ENCODE data around the gene CA9. TPM values are rescaled to one million over a fixed set of nuclear protein-coding genes. Genes with fewer than 3 reads are reported as not detected.

The CA9 gene
- polyA plus RNA-seq, 4 donors: 0.09 to 172 (median 4.4) TPM

DNA sequence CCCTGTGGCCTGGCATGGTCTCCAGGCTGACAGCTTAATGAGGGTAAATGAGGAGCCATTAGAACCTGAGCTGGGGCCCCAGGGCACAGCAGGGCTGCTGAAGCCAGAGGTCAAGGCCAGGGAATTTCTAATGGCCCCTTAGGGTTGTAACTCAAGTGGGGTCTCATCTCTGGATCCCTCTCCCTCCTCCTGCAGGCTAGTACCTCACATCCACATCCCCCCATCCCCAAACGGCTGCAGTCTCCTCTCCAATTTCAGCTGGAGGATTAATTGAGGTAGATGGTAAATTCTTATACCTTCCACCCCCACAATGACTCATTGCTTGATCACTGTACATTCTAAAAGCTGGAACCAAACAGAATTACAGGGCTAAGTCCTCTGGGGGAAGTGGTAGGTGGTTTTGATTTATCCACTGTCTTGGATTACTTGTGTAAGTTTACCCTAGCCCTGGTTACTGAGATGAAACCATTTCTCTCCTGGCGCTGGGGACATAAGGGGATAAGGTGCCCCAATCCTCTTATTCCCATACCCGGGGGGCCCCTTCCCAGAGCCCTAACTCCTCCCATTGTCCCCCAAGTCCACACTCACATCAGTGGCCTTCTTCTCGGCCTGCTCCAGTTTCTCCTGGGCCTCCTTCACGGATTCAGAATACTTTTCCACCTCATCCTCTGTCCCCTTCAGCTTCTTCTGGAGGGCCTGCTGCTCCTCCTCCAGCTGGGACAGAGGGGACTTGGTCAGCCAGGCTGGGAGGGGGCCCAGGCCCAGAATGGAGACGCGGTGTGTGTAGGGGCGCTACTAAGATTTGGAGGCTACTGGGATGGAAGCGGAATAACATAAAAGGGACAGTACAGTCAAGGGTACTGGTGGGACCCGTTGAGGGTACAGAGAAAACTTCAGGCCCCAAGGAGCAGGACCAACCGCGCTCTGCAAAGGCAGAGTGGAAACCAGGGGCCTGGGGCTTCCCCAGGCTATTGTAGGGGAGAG lies 15.1 kb downstream of the CA9 start:
- peak overlapping the region in 2 of 3 donors; percentile 75 to 85 for H3K27ac ChIP-seq (ENCODE audit: low read depth in 1 of 3, low read length in 2 of 3)
- 57 to 65% (median 63%) methylated on average over 12 of the region's 12 CpGs for WGBS, 3 donors
- FAIRE-seq: no peak
- H3K4me1 ChIP-seq (ENCODE audit: control insufficient read depth in 3 of 3, insufficient read depth in 2 of 3, low read depth in 1 of 3, low read length in 2 of 3): peaks cover 6 to 16% (median 8%) of the 10 kb centered on the region in 3 donors
- DNase-seq: peak; percentile 23 to 55
- peaks cover 0 to 30% (median 0%) of the 10 kb centered on the region in 3 donors for H3K36me3 ChIP-seq (ENCODE audit: control insufficient read depth in 3 of 3, insufficient read depth in 2 of 3, low read depth in 1 of 3, low read length in 3 of 3)
- H3K4me3 ChIP-seq (ENCODE audit: low read depth in 1 of 3, low read length in 3 of 3): peak overlapping the region; percentile 7 to 81 (median 34)
- H3K27me3 ChIP-seq (ENCODE audit: control insufficient read depth in 3 of 3, insufficient read depth in 3 of 3, low read length in 3 of 3): peaks cover 0 to 6% (median 0%) of the 10 kb centered on the region in 3 donors
- no peaks in the 10 kb centered on the region for H3K9me3 ChIP-seq (ENCODE audit: control insufficient read depth in 2 of 2, insufficient read depth in 1 of 2, low read depth in 1 of 2, low read length in 1 of 2)

DNA sequence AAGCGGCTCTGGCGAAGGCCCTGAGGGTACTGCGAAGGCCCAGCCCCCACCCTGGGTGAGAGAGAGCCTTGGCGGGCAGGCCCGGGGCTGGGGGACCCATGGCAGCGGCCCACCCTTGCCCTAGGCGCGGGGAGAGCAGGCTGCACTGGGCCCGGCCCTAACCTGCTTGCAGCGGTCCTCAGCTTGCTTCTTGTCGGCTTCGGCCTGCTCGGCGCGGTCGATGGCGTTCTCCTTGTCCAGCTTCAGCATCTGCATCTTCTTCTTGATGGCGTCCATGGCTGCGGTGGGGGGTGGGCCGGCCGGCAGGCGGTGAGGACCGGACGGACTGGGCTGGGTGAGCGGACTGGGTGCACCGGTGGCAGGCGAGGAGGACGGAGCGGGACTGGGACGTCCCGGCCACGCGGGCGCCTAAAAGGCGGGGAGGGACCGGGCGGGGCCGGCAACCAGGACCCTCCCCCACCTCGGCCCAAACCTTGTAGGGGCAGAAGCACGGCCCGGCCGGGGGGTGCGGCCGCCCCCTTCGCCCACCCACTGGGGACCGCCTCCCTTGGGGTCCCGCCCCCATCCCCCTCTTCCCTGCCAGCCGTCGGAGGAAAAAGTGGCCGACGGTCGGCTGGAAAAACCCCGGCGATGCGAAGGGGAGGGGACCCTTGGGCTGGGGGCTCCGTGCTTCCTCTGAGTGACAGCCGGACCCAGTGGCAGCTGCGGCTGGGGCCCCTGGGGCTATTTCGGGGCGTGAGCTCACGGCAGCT lies 16.0 kb downstream of the CA9 start, which contains the start of gene TPM2:
TPM2 (minus strand) TSS at position 384 of the 752 bp plus-strand sequence; CDS start at position 276, 108 bp downstream.
- peak within 1 kb of the TSS; percentile 58 to 85 (median 81) for H3K4me3 ChIP-seq (ENCODE audit: low read depth in 1 of 3, low read length in 3 of 3)
- no peaks in the 10 kb centered on the region for H3K9me3 ChIP-seq (ENCODE audit: control insufficient read depth in 2 of 2, insufficient read depth in 1 of 2, low read depth in 1 of 2, low read length in 1 of 2)
- peak within 1 kb of the TSS in 2 of 3 donors; percentile 77 to 85 for H3K27ac ChIP-seq (ENCODE audit: low read depth in 1 of 3, low read length in 2 of 3)
- whole genome bisulfite sequencing, 3 donors: 30 to 55% (median 51%) methylated on average over 42 to 61 of the region's 61 CpGs
- DNase-seq (peak in 1 of 2 donors; percentile 57), FAIRE-seq (no peak)
- H3K36me3 ChIP-seq (ENCODE audit: control insufficient read depth in 3 of 3, insufficient read depth in 2 of 3, low read depth in 1 of 3, low read length in 3 of 3): peaks cover 0 to 26% (median 0%) of the 10 kb centered on the region in 3 donors
- peaks cover 0 to 6% (median 0%) of the 10 kb centered on the region in 3 donors for H3K27me3 ChIP-seq (ENCODE audit: control insufficient read depth in 3 of 3, insufficient read depth in 3 of 3, low read length in 3 of 3)
- H3K4me1 ChIP-seq (ENCODE audit: control insufficient read depth in 3 of 3, insufficient read depth in 2 of 3, low read depth in 1 of 3, low read length in 2 of 3): peaks cover 6 to 16% (median 8%) of the 10 kb centered on the region in 3 donors

DNA sequence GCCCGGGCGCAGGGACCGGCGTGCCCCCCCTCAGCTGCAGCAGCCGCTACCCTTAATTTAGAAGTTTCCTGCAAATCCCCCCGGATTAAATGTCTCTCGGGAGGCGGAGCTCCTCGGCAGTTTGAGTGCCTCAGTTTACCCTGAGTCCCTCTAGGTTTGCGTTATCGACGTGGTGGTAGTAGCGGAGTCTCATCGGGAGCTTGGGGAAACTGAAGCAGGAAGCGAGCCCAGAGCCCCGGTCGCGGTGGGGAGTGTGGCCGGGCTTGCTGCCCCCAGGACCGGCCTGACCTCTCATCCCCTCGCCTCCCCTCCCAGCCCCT lies 16.5 kb downstream of the CA9 start:
- no peak for FAIRE-seq
- no peak for DNase-seq
- H3K36me3 ChIP-seq (ENCODE audit: control insufficient read depth in 3 of 3, insufficient read depth in 2 of 3, low read depth in 1 of 3, low read length in 3 of 3): peaks cover 0 to 21% (median 0%) of the 10 kb centered on the region in 3 donors
- 0 to 1% (median 0%) methylated on average over 20 to 21 of the region's 21 CpGs for WGBS, 3 donors
- H3K27me3 ChIP-seq (ENCODE audit: control insufficient read depth in 3 of 3, insufficient read depth in 3 of 3, low read length in 3 of 3): peaks cover 0 to 6% (median 0%) of the 10 kb centered on the region in 3 donors
- peak overlapping the region in 2 of 3 donors; percentile 77 to 85 for H3K27ac ChIP-seq (ENCODE audit: low read depth in 1 of 3, low read length in 2 of 3)
- no peaks in the 10 kb centered on the region for H3K9me3 ChIP-seq (ENCODE audit: control insufficient read depth in 2 of 2, insufficient read depth in 1 of 2, low read depth in 1 of 2, low read length in 1 of 2)
- peaks cover 6 to 16% (median 8%) of the 10 kb centered on the region in 3 donors for H3K4me1 ChIP-seq (ENCODE audit: control insufficient read depth in 3 of 3, insufficient read depth in 2 of 3, low read depth in 1 of 3, low read length in 2 of 3)
- peak overlapping the region; percentile 47 to 85 (median 81) for H3K4me3 ChIP-seq (ENCODE audit: low read depth in 1 of 3, low read length in 3 of 3)

DNA sequence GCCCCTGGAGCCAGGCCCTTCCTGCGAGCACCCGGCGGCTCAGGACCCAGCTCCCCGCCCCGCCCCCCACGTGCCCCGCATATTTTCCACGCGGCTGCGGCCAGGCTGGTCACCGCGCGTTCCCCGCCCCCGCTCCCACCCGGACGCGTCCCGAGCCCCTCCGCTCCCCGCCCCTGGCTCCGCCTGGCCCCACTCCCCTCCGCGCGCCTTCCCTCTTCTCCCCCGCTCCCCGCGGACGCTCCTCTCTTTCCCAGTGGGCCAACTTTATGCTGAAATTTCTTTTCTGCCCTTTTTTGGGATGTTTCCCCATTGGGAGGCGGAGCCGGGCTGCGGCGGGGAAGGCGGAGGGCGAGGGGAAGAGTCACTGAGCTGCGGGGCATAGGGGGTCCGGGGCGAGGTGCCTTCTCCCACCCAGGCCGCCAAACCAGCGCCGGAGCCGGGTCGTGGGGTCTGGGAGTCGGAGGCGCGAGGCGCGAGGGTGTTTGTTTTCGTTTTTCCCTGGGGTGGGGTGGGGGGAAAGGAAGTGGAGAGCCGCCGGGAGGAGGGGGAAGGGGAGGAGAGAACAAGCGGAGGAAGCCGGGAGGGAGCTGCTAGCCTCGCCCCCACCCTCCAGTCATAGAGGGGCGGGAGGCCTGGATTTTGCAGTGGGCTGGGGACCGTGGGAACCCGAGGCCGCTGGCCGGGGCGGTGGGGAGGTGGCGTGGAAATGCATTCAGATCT lies 17.0 kb downstream of the CA9 start:
- peaks cover 0 to 17% (median 0%) of the 10 kb centered on the region in 3 donors for H3K36me3 ChIP-seq (ENCODE audit: control insufficient read depth in 3 of 3, insufficient read depth in 2 of 3, low read depth in 1 of 3, low read length in 3 of 3)
- H3K27me3 ChIP-seq (ENCODE audit: control insufficient read depth in 3 of 3, insufficient read depth in 3 of 3, low read length in 3 of 3): peaks cover 0 to 6% (median 0%) of the 10 kb centered on the region in 3 donors
- no peaks in the 10 kb centered on the region for H3K9me3 ChIP-seq (ENCODE audit: control insufficient read depth in 2 of 2, insufficient read depth in 1 of 2, low read depth in 1 of 2, low read length in 1 of 2)
- peak overlapping the region; percentile 58 to 85 (median 81) for H3K4me3 ChIP-seq (ENCODE audit: low read depth in 1 of 3, low read length in 3 of 3)
- peaks cover 6 to 19% (median 8%) of the 10 kb centered on the region in 3 donors for H3K4me1 ChIP-seq (ENCODE audit: control insufficient read depth in 3 of 3, insufficient read depth in 2 of 3, low read depth in 1 of 3, low read length in 2 of 3)
- FAIRE-seq (no peak), DNase-seq (peak; percentile 43 to 68)
- H3K27ac ChIP-seq (ENCODE audit: low read depth in 1 of 3, low read length in 2 of 3): peak overlapping the region in 2 of 3 donors; percentile 77 to 85
- WGBS, 3 donors: 0 to 1% (median 1%) methylated on average over 34 to 61 of the region's 61 CpGs

DNA sequence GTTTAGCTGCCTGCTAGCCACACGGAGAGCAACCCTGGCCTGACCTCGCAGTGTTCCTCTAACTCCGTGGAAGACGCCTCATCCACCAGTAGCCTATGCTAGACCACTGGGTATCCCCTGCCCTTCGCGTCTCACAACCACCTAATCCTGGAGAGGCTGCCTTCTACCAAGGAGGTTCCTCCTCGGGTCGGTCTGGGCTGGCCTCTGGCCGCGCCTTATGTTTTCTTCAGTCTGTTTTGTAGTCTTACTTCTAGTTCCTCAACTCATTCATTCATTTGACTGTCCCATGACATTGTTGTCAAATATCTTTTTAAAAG lies 17.6 kb downstream of the CA9 start:
- Histone ChIP-seq H3K9me3 (ENCODE audit: control insufficient read depth in 2 of 2, insufficient read depth in 1 of 2, low read depth in 1 of 2, low read length in 1 of 2) (no peaks in the 10 kb centered on the region), H3K27ac (ENCODE audit: low read depth in 1 of 3, low read length in 2 of 3) (peak overlapping the region in 2 of 3 donors; percentile 63 to 77), H3K4me1 (ENCODE audit: control insufficient read depth in 3 of 3, insufficient read depth in 2 of 3, low read depth in 1 of 3, low read length in 2 of 3) (peaks cover 6 to 23% (median 8%) of the 10 kb centered on the region in 3 donors), H3K36me3 (ENCODE audit: control insufficient read depth in 3 of 3, insufficient read depth in 2 of 3, low read depth in 1 of 3, low read length in 3 of 3) (peaks cover 0 to 16% (median 0%) of the 10 kb centered on the region in 3 donors), H3K4me3 (ENCODE audit: low read depth in 1 of 3, low read length in 3 of 3) (peak overlapping the region; percentile 58 to 85 (median 81)), H3K27me3 (ENCODE audit: control insufficient read depth in 3 of 3, insufficient read depth in 3 of 3, low read length in 3 of 3) (peaks cover 0 to 6% (median 0%) of the 10 kb centered on the region in 3 donors)
- 18 to 30% (median 20%) methylated on average over 10 of the region's 10 CpGs for WGBS, 3 donors
- FAIRE-seq: no peak
- DNase-seq: peak in 1 of 2 donors; percentile 12

DNA sequence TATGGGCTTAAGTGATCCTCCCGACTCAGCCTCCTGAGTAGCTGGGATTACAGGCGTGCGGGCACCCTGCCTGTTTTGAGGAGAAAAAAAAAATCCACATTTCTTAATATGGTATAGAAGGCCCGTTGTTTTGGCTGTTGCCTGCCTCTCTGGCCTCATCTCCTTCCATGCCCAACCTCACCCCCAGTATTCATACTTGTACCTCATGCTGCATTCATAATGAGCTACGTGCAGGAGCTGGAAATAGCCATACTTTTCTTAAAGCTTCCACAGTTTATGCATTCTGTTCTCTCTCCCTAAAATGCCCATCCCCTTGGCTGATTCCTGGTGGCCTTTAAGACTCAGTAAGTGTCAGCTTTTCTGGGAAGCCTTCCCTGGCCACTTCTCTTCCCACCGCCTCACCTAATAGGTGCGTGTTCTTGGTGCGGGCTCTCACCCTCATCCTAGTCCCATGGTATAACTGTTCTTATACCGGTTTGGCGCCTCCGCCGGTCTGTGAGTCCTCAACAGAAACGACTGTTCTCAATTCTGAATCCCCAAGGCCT lies 18.1 kb downstream of the CA9 start:
- peak overlapping the region in 2 of 3 donors; percentile 63 to 77 for H3K27ac ChIP-seq (ENCODE audit: low read depth in 1 of 3, low read length in 2 of 3)
- WGBS, 3 donors: 75 to 92% (median 85%) methylated on average over 13 of the region's 13 CpGs
- DNase-seq (peak in 1 of 2 donors; percentile 11), FAIRE-seq (no peak)
- peaks cover 6 to 23% (median 8%) of the 10 kb centered on the region in 3 donors for H3K4me1 ChIP-seq (ENCODE audit: control insufficient read depth in 3 of 3, insufficient read depth in 2 of 3, low read depth in 1 of 3, low read length in 2 of 3)
- peaks cover 0 to 17% (median under 1%) of the 10 kb centered on the region in 3 donors for H3K36me3 ChIP-seq (ENCODE audit: control insufficient read depth in 3 of 3, insufficient read depth in 2 of 3, low read depth in 1 of 3, low read length in 3 of 3)
- peaks cover 0 to 6% (median 0%) of the 10 kb centered on the region in 3 donors for H3K27me3 ChIP-seq (ENCODE audit: control insufficient read depth in 3 of 3, insufficient read depth in 3 of 3, low read length in 3 of 3)
- H3K4me3 ChIP-seq (ENCODE audit: low read depth in 1 of 3, low read length in 3 of 3): no peak overlapping the region
- no peaks in the 10 kb centered on the region for H3K9me3 ChIP-seq (ENCODE audit: control insufficient read depth in 2 of 2, insufficient read depth in 1 of 2, low read depth in 1 of 2, low read length in 1 of 2)

DNA sequence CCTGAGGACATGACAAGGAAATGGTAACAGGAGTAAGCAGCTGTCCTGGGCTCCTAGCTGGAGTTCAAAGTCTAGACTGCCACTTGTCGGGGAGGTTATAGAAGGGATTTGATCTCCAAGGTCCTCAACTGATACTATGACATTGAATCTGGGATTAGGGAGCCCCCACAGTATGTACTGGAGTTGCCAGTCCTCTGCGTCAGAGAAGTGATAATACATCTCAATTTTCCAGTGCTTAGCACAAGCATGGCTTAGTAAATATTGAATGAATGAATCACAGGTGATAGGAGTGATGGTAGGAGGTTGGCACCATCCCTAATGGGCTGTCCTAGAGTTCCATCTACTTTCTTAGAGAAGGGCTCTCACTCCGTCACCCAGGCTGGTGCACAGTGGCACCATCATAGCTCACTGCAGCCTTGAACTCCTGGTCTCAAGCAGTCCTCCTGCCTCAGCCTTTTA lies 22.2 kb downstream of the CA9 start:
- WGBS, 3 donors: 24 to 65% (median 46%) methylated on average over 3 of the region's 3 CpGs
- DNase-seq (peak; percentile 42 to 82), FAIRE-seq (no peak)
- Histone ChIP-seq H3K4me1 (ENCODE audit: control insufficient read depth in 3 of 3, insufficient read depth in 2 of 3, low read depth in 1 of 3, low read length in 2 of 3) (peaks cover 0 to 12% (median 0%) of the 10 kb centered on the region in 3 donors), H3K36me3 (ENCODE audit: control insufficient read depth in 3 of 3, insufficient read depth in 2 of 3, low read depth in 1 of 3, low read length in 3 of 3) (peaks cover 15 to 43% (median 34%) of the 10 kb centered on the region in 3 donors), H3K4me3 (ENCODE audit: low read depth in 1 of 3, low read length in 3 of 3) (no peak overlapping the region), H3K9me3 (ENCODE audit: control insufficient read depth in 2 of 2, insufficient read depth in 1 of 2, low read depth in 1 of 2, low read length in 1 of 2) (no peaks in the 10 kb centered on the region), H3K27ac (ENCODE audit: low read depth in 1 of 3, low read length in 2 of 3) (peak overlapping the region in 1 of 3 donors; percentile 61), H3K27me3 (ENCODE audit: control insufficient read depth in 3 of 3, insufficient read depth in 3 of 3, low read length in 3 of 3) (no peaks in the 10 kb centered on the region)
